Tibial nerve (tissue), 4 donors: Measurements from ENCODE around the gene AGXT. TPM values are rescaled to one million over a fixed set of nuclear protein-coding genes. Genes with fewer than 3 reads are reported as not detected.

ENCODE experiments used
- DNase-seq, 2 donors: peaks; one replicate each; pipeline ENCODE4 v3.0.0-alpha.2; 2019; ENCODE audit warnings: low spot score in 2 of 2
- H3K27ac ChIP-seq, 4 donors: fragments of 200-600 bp; sonication (generic) in 3 of 4; one replicate each; pipeline ENCODE4 v1.5.1; 2017 to 2019; ENCODE audit warnings: mild to moderate bottlenecking in 1 of 4
- H3K27me3 ChIP-seq, 2 donors: fragments of 200-600 bp; sonication (generic) in 1 of 2; one replicate each; pipeline versions ENCODE4 v1.5.1 to v1.6.0; 2017 to 2019
- H3K36me3 ChIP-seq, 3 donors: fragments of 200-600 bp; sonication (generic); one replicate each; pipeline ENCODE4 v1.5.1; 2018 to 2019
- H3K4me1 ChIP-seq, 4 donors: fragments of 200-600 bp; sonication (generic) in 3 of 4; one replicate each; pipeline ENCODE4 v1.5.1; 2017 to 2019
- H3K4me3 ChIP-seq, 4 donors: fragments of 200-600 bp; sonication (generic) in 3 of 4; one replicate each; pipeline ENCODE4 v1.5.1; 2017 to 2019; ENCODE audit warnings: mild to moderate bottlenecking in 1 of 4, moderate library complexity in 1 of 4
- H3K9me3 ChIP-seq, 4 donors: fragments of 200-600 bp; sonication (generic) in 3 of 4; one replicate each; pipeline ENCODE4 v1.5.1; 2017 to 2019
- CTCF ChIP-seq, 5 experiments: fragments of 200-600 bp in 3 of 5; fragments of 450-650 bp in 2 of 5; sonication (generic) in 3 of 5; IDR thresholded peaks; one replicate each; pipeline ENCODE4 v1.5.1; 2016 to 2019; ENCODE audit warnings: antibody characterized with exemption in 5 of 5, mild to moderate bottlenecking in 3 of 5, moderate library complexity in 2 of 5
- EP300 ChIP-seq, 2 donors: sonication (generic); formaldehyde crosslinking; IDR thresholded peaks; one replicate each; pipeline ENCODE4 v1.6.1; 2017; ENCODE audit warnings: antibody characterized with exemption in 2 of 2, mild to moderate bottlenecking in 1 of 2
- POLR2A ChIP-seq, 2 donors: fragments of 450-650 bp; IDR thresholded peaks; one replicate each; pipeline ENCODE4 v1.6.1; 2017; ENCODE audit warnings: antibody characterized with exemption in 2 of 2, mild to moderate bottlenecking in 2 of 2, moderate library complexity in 2 of 2
- WGBS, 2 donors: methylation state at CpG; one replicate each; pipeline ENCODE4 v1.1.5; 2018; 5-methylcytosine and 5-hydroxymethylcytosine counted together
- total RNA-seq, 4 donors: library from RNA; depleted of rRNA; stranded (reverse); fragments of >200 nt; gene quantifications; one replicate each; pipeline ENCODE4 v1.1.0, GENCODE V29; 2016

AGXT gene
- total RNA-seq, 4 donors from 2014 or later: 0.30 TPM; not detected in 3

GRCh38 chr2:240900141-240900860, 31.7 kb downstream of the AGXT start:
- Histone ChIP-seq H3K4me1 (peaks cover 0 to 10% (median 0%) of the 10 kb centered on the region in 4 donors), H3K9me3 (peaks cover 0 to 15% (median 0%) of the 10 kb centered on the region in 4 donors), H3K27ac (no peak overlapping the region), H3K4me3 (no peak overlapping the region), H3K36me3 (no peaks in the 10 kb centered on the region), H3K27me3 (no peaks in the 10 kb centered on the region)
- 88 to 90% methylated on average over 25 to 27 of the region's 27 CpGs for WGBS, 2 donors
- no peak for DNase-seq
- no peak for TF ChIP-seq POLR2A (IDR thresholded peaks at IDR 0.05)
- TF ChIP-seq EP300 (IDR thresholded peaks at IDR 0.05): no peak
- no peak for TF ChIP-seq CTCF (IDR thresholded peaks at IDR 0.05)

GRCh38 chr2:240901986-240902614, 33.5 kb downstream of the AGXT start:
- H3K36me3 ChIP-seq: no peaks in the 10 kb centered on the region
- peaks cover 0 to 10% (median 0%) of the 10 kb centered on the region in 4 donors for H3K4me1 ChIP-seq
- no peak overlapping the region for H3K27ac ChIP-seq
- TF ChIP-seq EP300 (IDR thresholded peaks at IDR 0.05) (no peak), POLR2A (IDR thresholded peaks at IDR 0.05) (no peak), CTCF (IDR thresholded peaks at IDR 0.05) (no peak)
- no peak overlapping the region for H3K4me3 ChIP-seq
- peaks cover 0 to 15% (median 0%) of the 10 kb centered on the region in 4 donors for H3K9me3 ChIP-seq
- WGBS, 2 donors: 81 to 86% methylated on average over 14 of the region's 14 CpGs
- no peak for DNase-seq
- peaks cover 0 to 12% of the 10 kb centered on the region in 2 donors for H3K27me3 ChIP-seq

GRCh38 chr2:240902615-240903041, 34.0 kb downstream of the AGXT start:
- H3K36me3 ChIP-seq: no peaks in the 10 kb centered on the region
- H3K4me3 ChIP-seq: no peak overlapping the region
- no peak for DNase-seq
- TF ChIP-seq POLR2A (IDR thresholded peaks at IDR 0.05) (no peak), EP300 (IDR thresholded peaks at IDR 0.05) (no peak), CTCF (IDR thresholded peaks at IDR 0.05) (no peak)
- H3K27me3 ChIP-seq: peaks cover 0 to 17% of the 10 kb centered on the region in 2 donors
- peaks cover 0 to 10% (median 0%) of the 10 kb centered on the region in 4 donors for H3K4me1 ChIP-seq
- no peak overlapping the region for H3K27ac ChIP-seq
- 56 to 66% methylated on average over 4 to 7 of the region's 7 CpGs for WGBS, 2 donors
- H3K9me3 ChIP-seq: peaks cover 0 to 15% (median 0%) of the 10 kb centered on the region in 4 donors

- DNase-seq: no peak
- Histone ChIP-seq H3K9me3 (peaks cover 0 to 15% (median 0%) of the 10 kb centered on the region in 4 donors), H3K36me3 (no peaks in the 10 kb centered on the region), H3K4me1 (peaks cover 0 to 8% (median 0%) of the 10 kb centered on the region in 4 donors), H3K4me3 (no peak overlapping the region), H3K27ac (no peak overlapping the region), H3K27me3 (peaks cover 0 to 17% of the 10 kb centered on the region in 2 donors)
- WGBS, 2 donors: 88 to 89% methylated on average over 19 to 32 of the region's 34 CpGs
- TF ChIP-seq EP300 (IDR thresholded peaks at IDR 0.05) (no peak), CTCF (IDR thresholded peaks at IDR 0.05) (no peak), POLR2A (IDR thresholded peaks at IDR 0.05) (no peak)
Observed at GRCh38 chr2:240903191-240904060, 34.8 kb downstream of the AGXT start.
